Effector memory CD8-positive, alpha-beta T cell (primary cell): ENCODE measurements around the gene HCCS.
"Not testable (repeated sequence)": the region's sequence is repeated elsewhere in the genome, so short reads cannot be mapped to it uniquely, and the experiment has no call there.

ENCODE experiments used
- ATAC-seq: fragments of 150-1000 bp; cut with Tn5 transposase; replicated peaks from 2 replicates; pipeline ENCODE4 v1.10.0; 2021; ENCODE audit warnings: mild to moderate bottlenecking, moderate library complexity
- DNase-seq, 3 experiments: peaks; one replicate each; pipeline ENCODE4 v3.0.0; 2021
- H3K27ac Mint-ChIP-seq, 2 donors: one replicate each; pipeline ENCODE4 v1.8.0; 2022; ENCODE audit warnings: mild to moderate bottlenecking in 2 of 2, mixed read lengths in 2 of 2, moderate library complexity in 2 of 2
- H3K27me3 Mint-ChIP-seq, 2 donors: one replicate each; pipeline ENCODE4 v1.8.0; 2022; ENCODE audit warnings: mixed read lengths in 2 of 2
- H3K36me3 Mint-ChIP-seq: one replicate; pipeline ENCODE4 v1.8.0; 2022; ENCODE audit warnings: mild to moderate bottlenecking, moderate library complexity, mixed read lengths; ENCODE audit not compliant: insufficient read depth
- H3K4me1 Mint-ChIP-seq, 2 donors: one replicate each; pipeline ENCODE4 v1.8.0; 2022; ENCODE audit warnings: low read depth in 2 of 2, mixed read lengths in 2 of 2
- H3K4me3 Mint-ChIP-seq, 2 donors: one replicate each; pipeline ENCODE4 v1.8.0; 2022; ENCODE audit warnings: mild to moderate bottlenecking in 2 of 2, mixed read lengths in 2 of 2, moderate library complexity in 2 of 2
- H3K9me3 Mint-ChIP-seq, 2 donors: one replicate each; pipeline ENCODE4 v1.8.0; 2022; ENCODE audit warnings: mixed read lengths in 2 of 2

Gene HCCS

DNA sequence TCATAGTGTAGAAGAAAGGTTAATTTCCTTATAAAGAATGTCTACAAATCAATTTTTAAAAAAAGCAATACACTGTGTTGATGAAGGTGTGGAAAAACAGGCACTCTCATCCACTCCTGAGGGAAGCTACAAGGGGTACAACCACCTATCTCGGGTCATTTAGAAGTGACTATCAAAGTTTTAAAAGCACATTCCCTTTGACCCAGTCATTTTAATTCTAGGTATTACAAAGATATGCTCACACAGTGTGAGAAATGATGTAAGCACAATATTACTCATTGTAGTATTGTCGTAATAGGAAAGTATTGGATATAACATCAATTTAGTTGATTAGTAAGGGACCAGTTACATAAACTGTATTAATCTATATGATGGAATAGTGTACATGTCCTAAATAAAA lies 7.4 kb upstream of the HCCS start:
- no peak for ATAC-seq
- Mint-ChIP-seq H3K36me3 (no peaks in the 10 kb centered on the region), H3K4me3 (no peak overlapping the region), H3K9me3 (no peaks in the 10 kb centered on the region), H3K27me3 (no peaks in the 10 kb centered on the region), H3K4me1 (no peaks in the 10 kb centered on the region), H3K27ac (no peak overlapping the region)
- no peak for DNase-seq

DNA sequence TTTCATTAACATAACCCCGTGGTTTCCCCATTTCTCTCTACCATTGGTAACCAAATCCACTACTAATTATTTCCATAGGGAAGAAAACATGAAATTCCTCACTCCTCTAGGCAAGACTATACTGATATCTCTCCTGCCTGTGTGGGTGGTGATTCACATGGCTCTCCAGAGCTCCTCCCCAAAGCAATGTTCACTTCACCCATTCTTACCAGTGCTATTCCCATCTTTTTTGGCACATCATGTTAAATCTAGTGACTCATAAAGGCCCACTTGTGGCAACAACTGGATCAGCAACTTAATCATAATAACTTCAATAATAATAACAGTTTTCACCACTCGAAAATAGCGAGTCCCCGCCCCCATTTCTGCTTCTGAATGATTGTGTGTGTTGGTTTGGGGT lies 6.1 kb upstream of the HCCS start:
- H3K27me3 Mint-ChIP-seq = no peaks in the 10 kb centered on the region
- H3K9me3 Mint-ChIP-seq = no peaks in the 10 kb centered on the region
- H3K4me3 Mint-ChIP-seq = no peak overlapping the region
- no peak overlapping the region for H3K27ac Mint-ChIP-seq
- ATAC-seq (no peak), DNase-seq (no peak)
- no peaks in the 10 kb centered on the region for H3K36me3 Mint-ChIP-seq
- no peaks in the 10 kb centered on the region for H3K4me1 Mint-ChIP-seq

DNA sequence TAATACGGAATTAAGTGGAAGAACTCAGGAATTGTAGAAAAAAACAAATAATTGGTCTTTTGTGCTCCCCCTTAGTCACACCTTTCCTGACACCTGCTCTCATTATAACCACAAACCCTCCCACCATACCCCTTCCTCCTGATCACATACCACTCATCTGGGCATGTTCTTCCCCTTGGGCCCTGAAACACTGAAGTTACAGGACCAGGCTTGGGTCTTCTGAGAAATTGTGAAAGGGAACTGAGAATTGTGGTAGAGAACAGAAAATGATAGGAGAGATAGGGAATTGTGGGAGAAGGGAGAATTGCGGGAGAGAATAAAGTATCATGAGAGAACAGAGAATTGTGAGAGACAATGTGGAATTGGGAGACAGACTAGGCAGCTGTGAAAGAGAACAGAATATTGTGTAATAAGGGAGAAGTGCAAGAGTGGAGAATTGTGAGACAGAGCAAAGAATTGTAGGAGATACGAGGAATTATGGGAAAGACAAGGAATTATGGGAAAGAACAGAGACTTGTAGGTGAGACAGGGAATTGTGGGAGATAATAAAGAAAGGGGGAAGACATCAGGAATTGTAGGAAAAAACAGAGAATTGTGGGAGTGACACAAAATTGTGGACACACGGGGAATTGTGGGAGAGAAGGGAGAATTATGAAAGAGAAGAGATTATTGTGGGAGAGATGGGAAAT lies 2.7 kb upstream of the HCCS start:
- Mint-ChIP-seq H3K4me1 (peaks cover 9 to 15% of the 10 kb centered on the region in 2 donors), H3K27me3 (no peaks in the 10 kb centered on the region), H3K4me3 (no peak overlapping the region), H3K27ac (no peak overlapping the region), H3K36me3 (peaks cover 9% of the 10 kb centered on the region), H3K9me3 (no peaks in the 10 kb centered on the region)
- DNase-seq = no peak
- no peak for ATAC-seq

- no peak for ATAC-seq
- H3K4me3 Mint-ChIP-seq = no peak overlapping the region
- H3K36me3 Mint-ChIP-seq = peaks cover 16% of the 10 kb centered on the region
- H3K27me3 Mint-ChIP-seq = no peaks in the 10 kb centered on the region
- no peak overlapping the region for H3K27ac Mint-ChIP-seq
- DNase-seq = no peak
- H3K9me3 Mint-ChIP-seq = no peaks in the 10 kb centered on the region
- H3K4me1 Mint-ChIP-seq = peaks cover 12 to 18% of the 10 kb centered on the region in 2 donors
Observed at GRCh38 chrX:11109968-11110367, 1.2 kb upstream of the HCCS start.

- Mint-ChIP-seq H3K27ac (peak overlapping the region; percentile 95 to 98), H3K27me3 (no peaks in the 10 kb centered on the region), H3K36me3 (peaks cover 34% of the 10 kb centered on the region), H3K4me3 (peak overlapping the region in 1 of 2 donors; percentile 96), H3K4me1 (peaks cover 12 to 18% of the 10 kb centered on the region in 2 donors), H3K9me3 (no peaks in the 10 kb centered on the region)
- no peak for DNase-seq
- no peak for ATAC-seq
Observed at GRCh38 chrX:11111947-11112346, 815 bp downstream of the HCCS start.

DNA sequence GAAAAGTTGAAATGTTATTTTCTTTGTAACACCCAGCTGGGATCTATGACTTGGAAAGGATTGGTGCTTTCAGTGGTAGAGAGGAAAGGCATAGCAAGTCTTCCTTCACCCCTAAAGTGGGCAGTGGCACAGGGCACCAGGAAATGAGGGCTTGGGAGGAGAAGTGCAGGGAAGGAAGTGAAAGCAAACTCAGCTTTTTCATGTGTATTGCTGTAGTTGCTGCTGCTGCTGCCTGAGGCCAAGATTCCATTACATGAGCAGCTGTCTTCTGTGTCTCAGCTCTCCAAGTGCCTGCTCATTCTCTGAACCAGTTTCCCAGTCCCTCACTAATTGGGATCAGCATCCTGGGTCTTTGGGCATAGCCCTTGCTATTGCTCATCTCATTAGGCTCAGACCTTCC lies 2.6 kb downstream of the HCCS start:
- H3K4me1 Mint-ChIP-seq = peaks cover 12 to 18% of the 10 kb centered on the region in 2 donors
- no peak overlapping the region for H3K4me3 Mint-ChIP-seq
- ATAC-seq (no peak), DNase-seq (no peak)
- H3K36me3 Mint-ChIP-seq = peaks cover 51% of the 10 kb centered on the region
- no peaks in the 10 kb centered on the region for H3K27me3 Mint-ChIP-seq
- H3K9me3 Mint-ChIP-seq = no peaks in the 10 kb centered on the region
- H3K27ac Mint-ChIP-seq = peak overlapping the region in 1 of 2 donors; percentile 12

GRCh38 chrX:11117745-11118144 lies 6.6 kb downstream of the HCCS start:
- Mint-ChIP-seq H3K4me1 (peaks cover 4 to 5% of the 10 kb centered on the region in 2 donors), H3K27me3 (no peaks in the 10 kb centered on the region), H3K9me3 (no peaks in the 10 kb centered on the region), H3K36me3 (peaks cover 67% of the 10 kb centered on the region), H3K4me3 (no peak overlapping the region), H3K27ac (no peak overlapping the region)
- no peak for ATAC-seq
- DNase-seq = no peak

DNA sequence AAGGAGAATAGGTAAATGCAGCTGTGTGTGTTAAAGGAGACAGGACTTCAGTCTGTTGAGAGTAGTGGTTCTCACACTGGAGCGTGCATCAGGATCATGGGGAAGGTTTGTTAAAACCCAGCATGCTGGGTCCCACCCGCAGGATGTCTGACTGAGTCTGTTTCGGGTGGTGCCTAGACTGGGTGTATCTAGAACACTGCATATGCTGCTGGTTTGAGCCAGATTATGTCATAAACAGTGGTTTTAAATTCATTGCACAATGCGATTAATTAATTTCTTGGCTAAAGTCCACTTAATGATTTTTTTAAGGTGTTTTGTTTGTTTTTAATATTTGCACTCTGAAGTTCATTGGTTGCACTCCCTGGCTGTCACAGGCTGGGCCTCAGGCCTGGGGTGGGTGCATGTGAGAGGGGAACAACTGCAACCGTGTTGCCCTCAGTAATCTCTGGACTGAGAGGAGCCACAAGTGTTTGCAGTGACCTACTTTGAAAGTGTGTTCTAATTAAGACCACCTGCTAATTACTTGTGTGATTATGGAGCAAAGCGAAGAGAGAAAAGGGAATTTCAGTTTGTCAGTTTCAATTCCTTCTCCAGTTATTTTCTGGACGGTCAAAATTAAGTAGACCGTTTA lies 8.3 kb downstream of the HCCS start:
- peaks cover 66% of the 10 kb centered on the region for H3K36me3 Mint-ChIP-seq
- H3K27ac Mint-ChIP-seq = no peak overlapping the region
- no peak for ATAC-seq
- H3K9me3 Mint-ChIP-seq = no peaks in the 10 kb centered on the region
- H3K4me1 Mint-ChIP-seq = no peaks in the 10 kb centered on the region
- DNase-seq = no peak
- H3K4me3 Mint-ChIP-seq = no peak overlapping the region
- no peaks in the 10 kb centered on the region for H3K27me3 Mint-ChIP-seq

DNA sequence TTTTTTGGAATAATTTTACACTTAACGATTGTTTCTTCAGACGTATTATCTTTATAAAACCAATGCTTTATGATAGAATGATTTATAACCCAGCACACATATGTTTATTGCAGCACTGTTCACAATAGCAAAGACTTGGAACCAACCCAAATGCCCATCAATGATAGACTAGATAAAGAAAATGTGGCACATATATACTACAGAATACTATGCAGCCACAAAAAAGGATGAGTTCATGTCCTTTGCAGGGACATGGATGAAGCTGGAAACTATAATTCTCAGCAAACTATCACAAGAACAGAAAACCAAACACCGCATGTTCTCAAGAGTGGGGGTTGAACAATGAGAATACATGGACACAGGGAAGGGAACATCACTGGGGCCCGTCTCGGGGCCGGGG lies 12.0 kb downstream of the HCCS start:
- not testable (repeated sequence) for H3K27ac Mint-ChIP-seq, H3K4me3 Mint-ChIP-seq, DNase-seq, H3K9me3 Mint-ChIP-seq, ATAC-seq, H3K4me1 Mint-ChIP-seq, H3K27me3 Mint-ChIP-seq
- H3K36me3 Mint-ChIP-seq = peaks cover 33% of the 10 kb centered on the region

- Mint-ChIP-seq H3K36me3 (peaks cover 24% of the 10 kb centered on the region), H3K9me3 (no peaks in the 10 kb centered on the region), H3K4me3 (no peak overlapping the region), H3K4me1 (no peaks in the 10 kb centered on the region), H3K27me3 (no peaks in the 10 kb centered on the region), H3K27ac (no peak overlapping the region)
- no peak for DNase-seq
- ATAC-seq = no peak
Observed at GRCh38 chrX:11124112-11124511, 13.0 kb downstream of the HCCS start.

DNA sequence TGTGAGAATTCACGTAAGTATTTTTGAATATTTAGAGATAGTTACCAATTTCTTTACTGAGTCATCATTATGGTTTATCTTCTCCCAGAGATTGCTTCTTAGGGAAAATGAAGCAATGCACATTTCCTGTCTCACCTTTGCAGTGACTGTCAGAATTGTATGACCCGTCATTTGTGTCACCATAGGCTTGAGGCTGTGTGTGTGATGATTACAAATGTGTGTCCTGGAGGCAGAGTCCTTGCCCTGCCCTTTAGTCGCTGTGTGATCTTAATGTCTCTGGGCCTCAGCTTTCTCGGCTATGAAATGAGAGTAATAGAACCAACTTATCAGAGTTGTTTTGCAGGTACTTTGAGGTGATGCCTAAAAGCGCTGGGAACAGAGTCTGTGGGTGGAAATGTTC lies 13.9 kb downstream of the HCCS start:
- Mint-ChIP-seq H3K9me3 (no peaks in the 10 kb centered on the region), H3K4me1 (no peaks in the 10 kb centered on the region), H3K27me3 (no peaks in the 10 kb centered on the region), H3K4me3 (no peak overlapping the region), H3K27ac (no peak overlapping the region), H3K36me3 (peaks cover 14% of the 10 kb centered on the region)
- ATAC-seq (no peak), DNase-seq (no peak)

DNA sequence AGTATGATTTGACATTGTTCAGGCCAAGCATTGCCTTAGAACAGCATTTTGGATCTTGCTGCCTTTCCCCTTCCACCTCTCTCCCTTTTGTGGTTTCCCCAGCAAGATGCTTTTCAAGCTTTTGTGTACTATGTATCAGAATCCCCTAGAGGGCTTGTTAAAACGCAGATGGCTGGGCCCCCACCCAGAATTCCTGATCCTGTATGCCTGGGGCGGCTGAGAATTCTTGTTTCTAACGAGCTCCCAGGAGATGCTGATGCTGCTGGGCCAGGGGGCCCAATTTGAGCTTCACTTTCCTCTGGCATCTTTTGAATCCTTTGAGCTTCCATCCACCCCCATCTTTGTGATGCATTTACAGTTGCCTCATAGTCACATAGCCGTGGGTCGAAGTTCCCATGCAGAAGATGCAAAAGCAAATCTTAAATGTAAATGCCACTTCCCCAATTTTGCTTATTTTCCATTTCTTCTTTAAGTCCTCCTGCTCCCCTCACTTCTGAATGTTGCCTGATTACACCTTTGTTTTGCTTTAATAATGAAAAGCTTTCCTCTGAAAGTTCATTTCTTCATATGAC lies 18.5 kb downstream of the HCCS start:
- no peak overlapping the region for H3K27ac Mint-ChIP-seq
- ATAC-seq (no peak), DNase-seq (no peak)
- H3K36me3 Mint-ChIP-seq = no peaks in the 10 kb centered on the region
- H3K4me1 Mint-ChIP-seq = no peaks in the 10 kb centered on the region
- no peaks in the 10 kb centered on the region for H3K27me3 Mint-ChIP-seq
- no peaks in the 10 kb centered on the region for H3K9me3 Mint-ChIP-seq
- H3K4me3 Mint-ChIP-seq = no peak overlapping the region

- H3K27ac Mint-ChIP-seq = no peak overlapping the region
Observed at GRCh38 chrX:11130136-11130535, 19.0 kb downstream of the HCCS start.

DNA sequence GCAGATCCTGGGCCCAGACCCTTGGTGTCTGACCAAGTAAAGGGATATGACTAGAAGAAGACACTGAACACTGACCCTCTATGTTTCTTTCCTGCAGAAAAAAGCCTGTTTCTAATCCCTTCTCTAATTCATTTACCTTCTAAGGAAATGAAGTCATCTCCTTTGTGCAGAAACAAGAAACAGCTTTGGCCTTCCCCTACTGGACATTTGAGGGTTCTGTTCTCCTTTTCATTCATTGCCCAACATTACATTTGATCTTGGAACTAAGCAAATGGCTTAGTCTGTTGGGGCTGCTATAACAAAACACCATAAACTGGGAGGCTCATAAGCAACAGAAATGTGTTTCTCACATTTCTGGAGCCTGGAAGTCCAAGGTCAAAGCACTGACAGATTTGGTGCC lies 20.0 kb downstream of the HCCS start:
- DNase-seq (no peak), ATAC-seq (no peak)
- no peaks in the 10 kb centered on the region for H3K9me3 Mint-ChIP-seq
- H3K27me3 Mint-ChIP-seq = no peaks in the 10 kb centered on the region
- H3K27ac Mint-ChIP-seq = no peak overlapping the region
- H3K4me3 Mint-ChIP-seq = no peak overlapping the region
- no peaks in the 10 kb centered on the region for H3K4me1 Mint-ChIP-seq
- no peaks in the 10 kb centered on the region for H3K36me3 Mint-ChIP-seq

More at GRCh38 chrX:11130136-11130535, 19.0 kb downstream of the HCCS start:
- H3K27me3 Mint-ChIP-seq = no peaks in the 10 kb centered on the region
- H3K4me3 Mint-ChIP-seq = no peak overlapping the region
- no peak for ATAC-seq
- no peaks in the 10 kb centered on the region for H3K36me3 Mint-ChIP-seq
- no peak for DNase-seq
- no peaks in the 10 kb centered on the region for H3K9me3 Mint-ChIP-seq
- no peaks in the 10 kb centered on the region for H3K4me1 Mint-ChIP-seq
